Inflammatory macrophage treated with lipopolysaccharide for 4 hours (primary cell): ENCODE results near the gene CDC45.
A peak's percentile ranks its signal among the peaks of the same experiment; 100 is the strongest.
"Not testable (repeated sequence)": the region's sequence is repeated elsewhere in the genome, so short reads cannot be mapped to it uniquely, and the experiment has no call there.

Experiments
- DNase-seq: peaks from one replicate; pipeline ENCODE4 v3.0.0-alpha.2; 2020

The CDC45 gene

GRCh38 chr22:19517171-19517500, 37.4 kb downstream of the CDC45 start:
- DNase-seq, result no peak

- DNase-seq, result no peak
Measured at GRCh38 chr22:19517919-19518611, 38.3 kb downstream of the CDC45 start.

GRCh38 chr22:19518635-19519034, 38.9 kb downstream of the CDC45 start:
- no peak for DNase-seq

GRCh38 chr22:19519041-19519926, 39.6 kb downstream of the CDC45 start:
- DNase-seq, result no peak

- no peak for DNase-seq
Measured at GRCh38 chr22:19520007-19520406, 40.3 kb downstream of the CDC45 start.

- DNase-seq, result no peak
Measured at GRCh38 chr22:19520566-19521305, 41.0 kb downstream of the CDC45 start.

- no peak for DNase-seq
Measured at GRCh38 chr22:19522190-19522880, 42.6 kb downstream of the CDC45 start.

GRCh38 chr22:19522881-19523239, 43.1 kb downstream of the CDC45 start:
- DNase-seq, result no peak

- peak; percentile 28 for DNase-seq
Measured at GRCh38 chr22:19523240-19524169, 43.8 kb downstream of the CDC45 start.

GRCh38 chr22:19524170-19525115, 44.7 kb downstream of the CDC45 start, which contains the start of gene CLDN5:
Gene CLDN5, minus strand, starts transcription at chr22:19524410. Its CDS starts 155 bp downstream, at chr22:19524255.
- DNase-seq, result no peak

- no peak for DNase-seq
Measured at GRCh38 chr22:19525116-19525660, 45.5 kb downstream of the CDC45 start.

- no peak for DNase-seq
Measured at GRCh38 chr22:19525666-19526065, 45.9 kb downstream of the CDC45 start.

GRCh38 chr22:19526076-19526701, 46.5 kb downstream of the CDC45 start:
- no peak for DNase-seq

- DNase-seq, result no peak
Measured at GRCh38 chr22:19526702-19527111, 47.0 kb downstream of the CDC45 start.

GRCh38 chr22:19527321-19527721, 47.6 kb downstream of the CDC45 start:
- DNase-seq, result no peak

GRCh38 chr22:19527861-19528417, 48.2 kb downstream of the CDC45 start:
- DNase-seq, result no peak

GRCh38 chr22:19529811-19530210, 50.1 kb downstream of the CDC45 start:
- DNase-seq, result no peak

GRCh38 chr22:19530751-19531150, 51.0 kb downstream of the CDC45 start:
- no peak for DNase-seq

GRCh38 chr22:19531327-19531726, 51.6 kb downstream of the CDC45 start:
- DNase-seq, result not testable (repeated sequence)
